ENCODE data around the gene SEMA6C.
"Not testable (repeated sequence)": the region's sequence is repeated elsewhere in the genome, so short reads cannot be mapped to it uniquely, and the experiment has no call there.

The SEMA6C gene

DNA sequence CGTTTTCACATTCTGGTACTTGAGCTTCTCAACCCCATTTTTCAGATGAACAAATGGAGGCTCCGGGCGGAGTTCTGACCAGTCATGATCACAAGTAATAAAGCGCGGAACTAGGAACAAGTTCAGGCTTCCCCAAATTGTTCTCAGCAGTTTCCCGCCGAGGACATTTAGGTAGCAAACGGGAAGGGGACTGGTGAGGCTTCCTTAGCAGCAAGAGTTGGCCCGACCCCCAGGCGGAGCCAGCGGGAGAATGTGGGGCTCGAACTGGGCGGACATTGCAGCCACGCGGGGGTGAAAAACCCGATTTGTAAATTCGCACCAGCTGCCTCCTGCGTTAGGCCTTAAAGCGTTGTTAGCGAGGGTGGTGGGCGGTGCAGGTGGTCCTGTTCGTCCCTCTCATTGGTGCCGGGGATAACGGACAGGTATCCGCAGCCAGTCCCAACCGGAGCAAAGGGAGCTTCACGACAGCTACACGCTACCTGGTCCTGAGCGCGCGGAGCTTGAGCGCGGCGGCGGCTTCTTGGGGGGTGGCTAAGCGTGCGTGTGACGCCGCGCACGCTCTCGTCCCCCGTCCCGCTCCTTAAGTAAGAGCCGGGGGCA lies 15.3 kb downstream of the SEMA6C start:
- peak; percentile 87 for DNase-seq (ENCODE audit: low read depth, low spot score)

DNA sequence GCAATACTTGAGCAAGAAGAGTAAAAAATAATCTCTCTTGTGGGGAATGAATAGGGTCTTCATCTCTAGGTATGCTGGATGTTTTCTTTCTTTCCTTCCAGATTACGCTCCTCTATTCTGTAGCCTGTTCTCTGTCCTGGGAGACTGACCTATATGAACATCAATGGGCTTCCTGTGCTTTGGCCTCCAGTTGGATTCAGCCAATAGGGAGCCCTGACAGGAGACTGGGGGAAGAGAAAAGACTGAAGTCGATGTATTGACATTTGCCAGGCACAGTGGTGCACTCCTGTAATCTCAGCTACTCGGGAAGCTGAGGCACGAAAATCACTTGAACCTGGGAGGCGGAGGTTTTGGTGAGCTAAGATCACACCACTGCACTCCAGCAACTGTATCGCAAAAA lies 17.6 kb downstream of the SEMA6C start:
- DNase-seq (ENCODE audit: low read depth, low spot score) = no peak

GRCh38 chr1:151124763-151125403 lies 21.5 kb downstream of the SEMA6C start:
- no peak for DNase-seq (ENCODE audit: low read depth, low spot score)

- no peak for DNase-seq (ENCODE audit: low read depth, low spot score)
Observed at GRCh38 chr1:151113877-151114276, 32.6 kb downstream of the SEMA6C start.

DNA sequence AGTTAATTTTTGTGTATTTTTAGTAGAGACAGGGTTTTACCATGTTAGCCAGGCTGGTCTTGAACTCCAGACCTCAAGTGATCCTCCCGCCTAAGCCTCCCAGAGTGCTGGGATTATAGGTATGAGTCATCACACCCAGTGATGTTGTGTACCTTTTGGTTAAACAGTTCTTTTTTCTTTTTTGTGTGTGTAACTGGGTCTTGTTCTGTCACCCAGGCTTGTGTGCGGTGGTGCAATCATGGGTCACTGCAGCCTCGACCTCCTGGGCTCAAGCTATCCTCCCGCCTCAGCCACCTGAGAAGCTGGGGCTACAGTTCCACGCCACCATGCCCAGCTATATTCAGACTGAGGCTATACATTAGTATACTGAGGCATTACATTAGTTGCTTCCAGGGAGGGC lies 38.1 kb downstream of the SEMA6C start:
- no peak for DNase-seq (ENCODE audit: low read depth, low spot score)

DNA sequence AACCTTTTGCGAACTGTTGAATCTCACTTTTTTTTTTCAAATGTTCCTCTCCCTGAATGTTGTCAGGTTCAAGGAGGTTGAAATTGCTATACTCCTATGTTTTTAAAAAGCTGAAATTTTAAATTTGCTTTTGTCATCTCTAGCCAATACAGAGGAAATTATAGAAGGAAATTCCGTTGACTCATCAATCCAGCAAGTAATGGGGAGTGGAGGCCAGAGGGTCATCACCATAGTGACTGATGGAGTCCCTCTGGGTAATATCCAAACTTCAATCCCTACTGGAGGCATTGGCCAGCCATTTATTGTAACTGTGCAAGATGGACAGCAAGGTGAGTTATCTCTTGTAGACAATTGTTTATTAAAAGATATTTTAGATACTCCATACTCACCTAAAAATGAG lies 39.5 kb downstream of the SEMA6C start:
- DNase-seq (ENCODE audit: low read depth, low spot score) = no peak

GRCh38 chr1:151104630-151105029 lies 41.8 kb downstream of the SEMA6C start:
- DNase-seq (ENCODE audit: low read depth, low spot score) = no peak

GRCh38 chr1:151098126-151098525 lies 48.3 kb downstream of the SEMA6C start:
- DNase-seq (ENCODE audit: low read depth, low spot score) = no peak

DNA sequence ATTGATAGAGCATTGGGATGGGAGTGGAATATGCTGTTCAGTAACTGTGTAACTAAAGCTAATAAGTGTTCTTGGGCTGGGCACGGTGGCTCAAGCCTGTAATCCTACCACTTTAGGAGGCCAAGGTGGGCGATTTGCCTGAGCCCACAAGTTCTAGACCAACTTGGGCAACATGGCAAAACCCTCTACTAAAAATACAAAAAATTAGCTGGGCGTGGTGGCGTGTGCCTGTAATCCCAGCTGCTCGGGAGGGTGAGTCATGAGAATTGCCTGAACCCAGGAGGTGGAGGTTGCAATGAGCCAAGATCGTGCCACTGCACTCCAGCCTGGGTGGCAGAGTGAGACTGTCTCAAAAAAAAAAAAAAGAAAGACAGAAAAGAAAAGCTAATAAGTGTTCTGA lies 49.0 kb downstream of the SEMA6C start:
- DNase-seq (ENCODE audit: low read depth, low spot score) = not testable (repeated sequence)

- DNase-seq (ENCODE audit: low read depth, low spot score) = no peak
Observed at GRCh38 chr1:151085953-151086559, 60.4 kb downstream of the SEMA6C start.

Data from activated naive CD8-positive, alpha-beta T cell treated with anti-CD3 and anti-CD28 coated beads, Interleukin-2, amount 50 U/mL, for 16 hours (primary cell).